HTR-8/SVneo (cell line): ENCODE data around the gene NUDT4B.
"Not testable (repeated sequence)": the region's sequence is repeated elsewhere in the genome, so short reads cannot be mapped to it uniquely, and the experiment has no call there.

ENCODE experiments used
- DNase-seq: peaks from one replicate; pipeline ENCODE4 v3.0.0; 2011; ENCODE audit warnings: low spot score, mixed read lengths; ENCODE audit not compliant: insufficient read length
- FAIRE-seq: peaks from 2 replicates; lab custom pipeline; 2011; peaks lifted over from hg19 to GRCh38; lab: Jason Lieb, UNC

NUDT4B gene

GRCh38 chr1:148780404-148780803 is 31.8 kb downstream of the NUDT4B start:
- not testable (repeated sequence) for FAIRE-seq, DNase-seq

- DNase-seq, FAIRE-seq: not testable (repeated sequence)
These were observed 43.0 kb downstream of the NUDT4B start for GRCh38 chr1:148791543-148792099.

GRCh38 chr1:148793762-148794332 is 45.3 kb downstream of the NUDT4B start:
- FAIRE-seq, result not testable (repeated sequence)

More at GRCh38 chr1:148793762-148794332, 45.3 kb downstream of the NUDT4B start:
- DNase-seq, result not testable (repeated sequence)
